ENCODE results near the gene COL1A2.

COL1A2 gene

GRCh38 chr7:94432817-94433216, 38.1 kb downstream of the COL1A2 start:
- DNase-seq (ENCODE audit: low read depth in 2 of 3, low spot score in 1 of 3) = no peak

GRCh38 chr7:94433224-94433623, 38.5 kb downstream of the COL1A2 start:
- no peak for DNase-seq (ENCODE audit: low read depth in 2 of 3, low spot score in 1 of 3)

- no peak for DNase-seq (ENCODE audit: low read depth in 2 of 3, low spot score in 1 of 3)
Measured at GRCh38 chr7:94434042-94434441, 39.3 kb downstream of the COL1A2 start.

- peak; percentile 10 to 59 (median 15) for DNase-seq (ENCODE audit: low read depth in 2 of 3, low spot score in 1 of 3)
Measured at GRCh38 chr7:94436018-94436604, 41.4 kb downstream of the COL1A2 start.

GRCh38 chr7:94436700-94437099, 42.0 kb downstream of the COL1A2 start:
- DNase-seq (ENCODE audit: low read depth in 2 of 3, low spot score in 1 of 3) = no peak

GRCh38 chr7:94439893-94440381, 45.2 kb downstream of the COL1A2 start:
- no peak for DNase-seq (ENCODE audit: low read depth in 2 of 3, low spot score in 1 of 3)

- no peak for DNase-seq (ENCODE audit: low read depth in 2 of 3, low spot score in 1 of 3)
Measured at GRCh38 chr7:94440451-94441039, 45.9 kb downstream of the COL1A2 start.

- DNase-seq (ENCODE audit: low read depth in 2 of 3, low spot score in 1 of 3) = no peak
Measured at GRCh38 chr7:94441138-94441537, 46.4 kb downstream of the COL1A2 start.

GRCh38 chr7:94442639-94443038, 47.9 kb downstream of the COL1A2 start:
- DNase-seq (ENCODE audit: low read depth in 2 of 3, low spot score in 1 of 3) = no peak

- no peak for DNase-seq (ENCODE audit: low read depth in 2 of 3, low spot score in 1 of 3)
Measured at GRCh38 chr7:94444813-94445212, 50.1 kb downstream of the COL1A2 start.

- no peak for DNase-seq (ENCODE audit: low read depth in 2 of 3, low spot score in 1 of 3)
Measured at GRCh38 chr7:94445696-94446194, 51.0 kb downstream of the COL1A2 start.

- no peak for DNase-seq (ENCODE audit: low read depth in 2 of 3, low spot score in 1 of 3)
Measured at GRCh38 chr7:94446308-94446707, 51.6 kb downstream of the COL1A2 start.

- DNase-seq (ENCODE audit: low read depth in 2 of 3, low spot score in 1 of 3) = no peak
Measured at GRCh38 chr7:94449151-94449725, 54.5 kb downstream of the COL1A2 start.

- no peak for DNase-seq (ENCODE audit: low read depth in 2 of 3, low spot score in 1 of 3)
Measured at GRCh38 chr7:94450044-94450697, 55.5 kb downstream of the COL1A2 start.

- no peak for DNase-seq (ENCODE audit: low read depth in 2 of 3, low spot score in 1 of 3)
Measured at GRCh38 chr7:94451187-94451586, 56.5 kb downstream of the COL1A2 start.

GRCh38 chr7:94452239-94452638, 57.5 kb downstream of the COL1A2 start:
- DNase-seq (ENCODE audit: low read depth in 2 of 3, low spot score in 1 of 3) = no peak

GRCh38 chr7:94453898-94454297, 59.2 kb downstream of the COL1A2 start:
- no peak for DNase-seq (ENCODE audit: low read depth in 2 of 3, low spot score in 1 of 3)

- DNase-seq (ENCODE audit: low read depth in 2 of 3, low spot score in 1 of 3) = no peak
Measured at GRCh38 chr7:94458041-94458440, 63.3 kb downstream of the COL1A2 start.

GRCh38 chr7:94466516-94466915, 71.8 kb downstream of the COL1A2 start:
- DNase-seq (ENCODE audit: low read depth in 2 of 3, low spot score in 1 of 3) = no peak

GRCh38 chr7:94471604-94472003, 76.9 kb downstream of the COL1A2 start:
- DNase-seq (ENCODE audit: low read depth in 2 of 3, low spot score in 1 of 3) = no peak

- DNase-seq (ENCODE audit: low read depth in 2 of 3, low spot score in 1 of 3) = no peak
Measured at GRCh38 chr7:94472608-94473007, 77.9 kb downstream of the COL1A2 start.

- DNase-seq (ENCODE audit: low read depth in 2 of 3, low spot score in 1 of 3) = no peak
Measured at GRCh38 chr7:94476251-94476840, 81.7 kb downstream of the COL1A2 start.

All from stimulated activated CD4-positive, alpha-beta T cell treated with anti-CD3 and anti-CD28 coated beads, Interleukin-12 subunit alpha, Interleukin-12 subunit beta, amount 100 ng/mL, for 48 hours (primary cell).